PC-3 (cell line): Measurements from ENCODE around the gene SIGLEC12. TPM values are rescaled to one million over a fixed set of nuclear protein-coding genes. Genes with fewer than 3 reads are reported as not detected.
A peak's percentile ranks its signal among the peaks of the same experiment; 100 is the strongest.

ENCODE experiments used
- ATAC-seq: fragments of 200-7000 bp; cut with Tn5 transposase; 2 replicates; pipeline ENCODE4 v1.9.1; 2020; ENCODE audit warnings: mild to moderate bottlenecking, moderate library complexity
- Bru-seq: library from RNA; stranded (reverse); fragments of 400-500 nt; gene quantifications from one replicate; lab custom pipeline; 2021; lab: Mats Ljungman, UMichigan
- BruChase-seq, 2 experiments: library from RNA; stranded (reverse); fragments of 400-500 nt; gene quantifications; one replicate each; lab custom pipeline; 2021; lab: Mats Ljungman, UMichigan
- BruUV-seq: library from RNA; stranded (reverse); fragments of 400-500 nt; replicated peaks from 2 replicates; lab custom pipeline; 2021; lab: Mats Ljungman, UMichigan
- CTCF ChIA-PET: fragments of 300-600 bp; sonication (Branson Sonifier 250); formaldehyde crosslinking; loops from one replicate; lab custom pipeline; 2022; ENCODE audit warnings: antibody characterized with exemption; lab: Charles Lee
- POLR2A ChIA-PET: fragments of 300-600 bp; sonication (Branson Sonifier 250); formaldehyde crosslinking; loops from one replicate; lab custom pipeline; 2022; ENCODE audit warnings: antibody characterized with exemption; ENCODE audit not compliant: unreplicated experiment; lab: Charles Lee
- DNase-seq: peaks from one replicate; pipeline ENCODE4 v3.0.0-alpha.2; 2015
- H2AFZ ChIP-seq: fragments of 300-600 bp; sonication (generic); 2 replicates; pipeline ENCODE4 v1.6.0; 2016; ENCODE audit warnings: antibody characterized with exemption, low read length
- H3F3A ChIP-seq: fragments of 300-600 bp; sonication (generic); one replicate; pipeline ENCODE4 v1.6.0; 2017; ENCODE audit warnings: antibody characterized with exemption, low read length, control low read depth, mild to moderate bottlenecking; ENCODE audit not compliant: unreplicated experiment
- H3K27ac ChIP-seq: fragments of 300-600 bp; sonication (generic); 2 replicates; pipeline ENCODE4 v1.5.1; 2016; ENCODE audit warnings: mild to moderate bottlenecking, low read length
- H3K27me3 ChIP-seq: fragments of 300-600 bp; sonication (generic); 2 replicates; pipeline ENCODE4 v1.6.1; 2016; ENCODE audit warnings: low read length, mixed read lengths
- H3K36me3 ChIP-seq: fragments of 300-600 bp; sonication (generic); 2 replicates; pipeline ENCODE4 v1.6.1; 2016; ENCODE audit warnings: low read depth, mixed run types, low read length, mixed read lengths
- H3K4me1 ChIP-seq: fragments of 300-600 bp; sonication (generic); 2 replicates; pipeline ENCODE4 v1.5.1; 2016; ENCODE audit warnings: low read length; ENCODE audit not compliant: insufficient read depth
- H3K4me2 ChIP-seq: fragments of 300-600 bp; sonication (generic); 2 replicates; pipeline ENCODE4 v1.6.0; 2016; ENCODE audit warnings: low read length
- H3K4me3 ChIP-seq: fragments of 300-600 bp; sonication (generic); 2 replicates; pipeline ENCODE4 v1.5.1; 2016; ENCODE audit warnings: mild to moderate bottlenecking, low read length, mixed read lengths
- H3K79me2 ChIP-seq: fragments of 300-600 bp; sonication (generic); 2 replicates; pipeline ENCODE4 v1.6.1; 2017; ENCODE audit warnings: low read length, mixed read lengths
- H3K9ac ChIP-seq: fragments of 300-600 bp; sonication (generic); 2 replicates; pipeline ENCODE4 v1.6.0; 2016; ENCODE audit warnings: mild to moderate bottlenecking, low read length
- H3K9me2 ChIP-seq: fragments of 300-600 bp; sonication (generic); replicated peaks from 2 replicates; pipeline ENCODE4 v1.6.1; 2016; ENCODE audit warnings: mixed run types, low read length, mixed read lengths
- H3K9me3 ChIP-seq: fragments of 300-600 bp; sonication (generic); 2 replicates; pipeline ENCODE4 v1.6.1; 2016; ENCODE audit warnings: low read length, mixed read lengths
- H4K20me1 ChIP-seq: fragments of 300-600 bp; sonication (generic); 2 replicates; pipeline ENCODE4 v1.6.1; 2016; ENCODE audit warnings: low read length, mixed read lengths
- CTCF ChIP-seq: fragments of 300-600 bp; sonication (generic); conservative IDR thresholded peaks from 2 replicates; pipeline ENCODE4 v1.5.1; 2017; ENCODE audit warnings: antibody characterized with exemption, low read depth, mild to moderate bottlenecking, low read length
- EZH2 ChIP-seq: fragments of 300-600 bp; sonication (generic); IDR thresholded peaks from one replicate; pipeline ENCODE4 v1.6.1; 2017; ENCODE audit warnings: antibody characterized with exemption, mild to moderate bottlenecking, low read length; ENCODE audit not compliant: unreplicated experiment
- EZH2phosphoT487 ChIP-seq: fragments of 300-600 bp; sonication (generic); IDR thresholded peaks from 2 replicates; pipeline ENCODE4 v1.6.1; 2018; ENCODE audit warnings: mild to moderate bottlenecking, antibody characterized with exemption, low read length, borderline replicate concordance
- intact Hi-C: fragments of 100-400 bp; cut with micrococcal nuclease; formaldehyde crosslinking; loops from 2 replicates; pipeline ENCODE4 v1.9.0; 2023
- long read RNA-seq: library from polyadenylated mRNA; unstranded; transcript quantifications from one replicate; pipeline ENCODE4 v2.0.0, GENCODE V29; 2021; ENCODE audit not compliant: unreplicated experiment
- total RNA-seq: library from RNA; depleted of rRNA; stranded (reverse); fragments of >200 nt; gene quantifications from 2 replicates; pipeline ENCODE4 v1.2.3, GENCODE V29; 2014; rRNA removed

The SIGLEC12 gene
- total RNA-seq = not detected in 2 replicates
- Bru-seq, nascent RNA = not detected
- not detected for BruChase-seq, experiment 1, labeled RNA remaining after a 6-hour chase
- not detected for BruChase-seq, experiment 2, labeled RNA remaining after a 2-hour chase
- long read RNA-seq = 0 reads

- H3K4me1 ChIP-seq = no peaks in the 10 kb centered on the region
- no peak within 1 kb of the TSS for H2AFZ ChIP-seq
- ChIA-PET POLR2A (no interaction called here), CTCF (no interaction called here)
- peaks cover 43% of the 10 kb centered on the region; the same call in 1 of the 2 replicates for H3K27me3 ChIP-seq
- no TSS peak for BruUV-seq
- H3K27ac ChIP-seq = no peak within 1 kb of the TSS
- no peaks in the 10 kb centered on the region for H4K20me1 ChIP-seq
- intact Hi-C loops = no loop called here
- TF ChIP-seq EZH2 (no peak), CTCF (no peak), EZH2phosphoT487 (no peak)
- H3K9me3 ChIP-seq = no peaks in the 10 kb centered on the region
- H3K4me3 ChIP-seq = no peak within 1 kb of the TSS
- H3K9ac ChIP-seq = no peak within 1 kb of the TSS
- ATAC-seq (no peak), DNase-seq (no peak)
- no peaks in the 10 kb centered on the region for H3K79me2 ChIP-seq
- no peak within 1 kb of the TSS for H3K4me2 ChIP-seq
- H3F3A ChIP-seq = no peaks in the 10 kb centered on the region
- no peaks in the 10 kb centered on the region for H3K36me3 ChIP-seq
- no peaks in the 10 kb centered on the region for H3K9me2 ChIP-seq
Measured at GRCh38 chr19:51501594-51502263, at the start of gene SIGLEC12. SIGLEC12 (minus strand) TSS chr19:51501800; CDS start chr19:51501733, 67 bp downstream.

GRCh38 chr19:51550848-51551672 lies 49.5 kb upstream of the SIGLEC12 start:
- peak; percentile 25 for DNase-seq
- no peaks in the 10 kb centered on the region for H3K9me3 ChIP-seq
- H3K79me2 ChIP-seq = no peaks in the 10 kb centered on the region
- TF ChIP-seq EZH2phosphoT487 (no peak), EZH2 (no peak), CTCF (no peak)
- no peaks in the 10 kb centered on the region for H3F3A ChIP-seq
- intact Hi-C loops = no loop called here
- no peak overlapping the region for H3K27ac ChIP-seq
- CTCF ChIA-PET = no interaction called here
- POLR2A ChIA-PET = no interaction called here
- H3K4me2 ChIP-seq = no peak overlapping the region
- BruUV-seq = no TSS peak
- H2AFZ ChIP-seq = no peak overlapping the region
- H3K36me3 ChIP-seq = no peaks in the 10 kb centered on the region
- H3K9me2 ChIP-seq = no peaks in the 10 kb centered on the region
- H3K4me1 ChIP-seq = peaks cover 15% of the 10 kb centered on the region
- no peak overlapping the region for H3K9ac ChIP-seq
- H3K4me3 ChIP-seq = no peak overlapping the region
- H3K27me3 ChIP-seq = peaks cover 11% of the 10 kb centered on the region; the same call in 1 of the 2 replicates
- H4K20me1 ChIP-seq = no peaks in the 10 kb centered on the region
- no peak for ATAC-seq
